ENCODE data around the gene CYB5D1.

DNA sequence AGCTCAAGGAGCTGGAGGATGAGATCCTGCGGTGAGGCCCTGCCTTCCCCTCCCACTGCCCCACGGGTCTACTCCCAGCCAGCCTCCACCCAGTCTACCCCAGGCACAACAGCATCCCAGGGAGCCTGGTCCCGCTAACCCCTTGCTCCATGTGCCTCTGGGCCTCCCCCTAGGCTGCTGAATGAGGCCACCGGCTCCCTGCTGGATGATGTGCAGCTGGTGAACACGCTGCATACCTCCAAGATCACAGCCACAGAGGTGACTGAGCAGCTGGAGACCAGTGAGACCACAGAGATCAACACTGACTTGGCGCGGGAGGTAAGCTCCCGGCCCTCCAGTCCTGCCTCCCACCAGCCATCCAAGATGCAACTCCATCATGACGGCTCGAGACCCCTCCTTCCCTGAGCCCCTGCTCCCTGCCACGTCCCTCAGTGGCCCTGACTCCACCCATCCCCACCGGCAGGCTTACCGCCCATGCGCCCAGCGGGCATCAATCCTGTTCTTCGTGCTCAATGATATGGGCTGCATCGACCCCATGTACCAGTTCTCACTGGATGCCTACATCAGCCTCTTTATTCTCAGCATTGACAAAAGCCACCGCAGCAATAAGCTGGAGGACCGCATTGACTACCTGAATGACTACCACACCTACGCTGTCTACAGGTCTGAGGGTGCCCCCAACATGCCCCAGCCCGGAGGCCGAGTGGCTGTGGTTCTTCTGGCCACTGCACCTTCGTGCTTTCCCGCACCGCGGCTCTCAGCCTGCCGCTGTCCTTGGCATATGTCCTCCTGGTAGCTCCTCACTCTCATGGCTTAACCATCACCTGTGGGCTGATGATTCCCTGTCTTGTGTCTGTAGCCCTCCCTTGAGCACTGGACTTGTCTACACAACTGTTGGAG is 38.8 kb upstream of the CYB5D1 start:
- TF ChIP-seq GATA3 (IDR thresholded peaks at IDR 0.05; ENCODE audit: low read depth, low read length) = no peak
- TF ChIP-seq GATA2 (IDR thresholded peaks at IDR 0.05; ENCODE audit: low read depth, low read length) = no peak

Measured in SH-SY5Y (cell line).